Measurements from ENCODE around the gene GGT5.

- TF ChIP-seq CTCF (IDR thresholded peaks at IDR 0.05) (no peak), POLR2A (IDR thresholded peaks at IDR 0.05) (no peak)
These were observed 62.6 kb downstream of the GGT5 start for GRCh38 chr22:24181996-24182899.
